Memory B cell (primary cell): Measurements from ENCODE around the gene DNAH2.

ENCODE experiments used
- ATAC-seq: fragments of 150-1000 bp; cut with Tn5 transposase; 2 replicates; pipeline ENCODE4 v1.10.0; 2021; ENCODE audit warnings: low read depth, mild to moderate bottlenecking, moderate library complexity
- DNase-seq, 2 donors: peaks; one replicate each; pipeline ENCODE4 v3.0.0; 2022; ENCODE audit warnings: low spot score in 2 of 2
- H3K27ac Mint-ChIP-seq: one replicate; pipeline ENCODE4 v1.8.0; 2022; ENCODE audit warnings: mild to moderate bottlenecking, moderate library complexity, mixed read lengths
- H3K27me3 Mint-ChIP-seq: one replicate; pipeline ENCODE4 v1.8.0; 2022; ENCODE audit warnings: mixed read lengths
- H3K36me3 Mint-ChIP-seq: one replicate; pipeline ENCODE4 v1.8.0; 2022; ENCODE audit warnings: mild to moderate bottlenecking, mixed read lengths
- H3K4me1 Mint-ChIP-seq: one replicate; pipeline ENCODE4 v1.8.0; 2022; ENCODE audit warnings: mixed read lengths
- H3K4me3 Mint-ChIP-seq: one replicate; pipeline ENCODE4 v1.8.0; 2022; ENCODE audit warnings: mild to moderate bottlenecking, moderate library complexity, mixed read lengths
- H3K9me3 Mint-ChIP-seq: one replicate; pipeline ENCODE4 v1.8.0; 2022; ENCODE audit warnings: mixed read lengths

DNAH2 gene

GRCh38 chr17:7709031-7709430 lies 8.5 kb upstream of the DNAH2 start:
- H3K36me3 Mint-ChIP-seq = no peaks in the 10 kb centered on the region
- no peaks in the 10 kb centered on the region for H3K9me3 Mint-ChIP-seq
- ATAC-seq (no peak), DNase-seq (no peak)
- H3K4me1 Mint-ChIP-seq = peaks cover 30% of the 10 kb centered on the region
- H3K4me3 Mint-ChIP-seq = no peak overlapping the region
- H3K27ac Mint-ChIP-seq = no peak overlapping the region
- peaks cover 52% of the 10 kb centered on the region for H3K27me3 Mint-ChIP-seq

DNA sequence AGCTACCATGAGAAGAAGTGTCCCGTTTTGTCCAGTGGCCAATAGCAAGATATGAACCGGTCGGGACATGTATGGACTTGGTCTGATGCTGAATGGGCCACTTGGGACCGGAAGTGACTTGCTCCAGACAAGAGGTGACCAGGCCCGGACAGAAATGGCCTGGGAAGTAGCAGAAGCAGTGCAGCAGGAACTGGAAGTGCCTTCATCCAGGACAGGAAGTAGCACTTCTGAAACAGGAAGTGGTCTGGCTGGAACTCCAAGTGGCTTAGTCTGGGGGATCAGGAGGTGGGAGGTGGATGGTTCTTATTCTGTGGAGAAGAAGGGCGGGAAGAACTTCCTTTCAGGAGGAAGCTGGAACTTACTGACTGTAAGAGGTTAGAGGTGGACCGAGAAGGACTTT lies 7.2 kb upstream of the DNAH2 start:
- Mint-ChIP-seq H3K9me3 (no peaks in the 10 kb centered on the region), H3K36me3 (no peaks in the 10 kb centered on the region), H3K4me1 (peaks cover 23% of the 10 kb centered on the region), H3K27ac (no peak overlapping the region), H3K27me3 (peaks cover 50% of the 10 kb centered on the region), H3K4me3 (no peak overlapping the region)
- no peak for DNase-seq
- no peak for ATAC-seq

- Mint-ChIP-seq H3K36me3 (no peaks in the 10 kb centered on the region), H3K4me1 (peaks cover 20% of the 10 kb centered on the region), H3K27ac (no peak overlapping the region), H3K27me3 (peaks cover 52% of the 10 kb centered on the region), H3K9me3 (no peaks in the 10 kb centered on the region), H3K4me3 (no peak overlapping the region)
- DNase-seq (no peak), ATAC-seq (peak; percentile 33)
Measured at GRCh38 chr17:7711051-7711755, 6.3 kb upstream of the DNAH2 start.

- Mint-ChIP-seq H3K4me1 (peaks cover 28% of the 10 kb centered on the region), H3K27me3 (peaks cover 47% of the 10 kb centered on the region), H3K4me3 (no peak overlapping the region), H3K27ac (peak overlapping the region; percentile 53), H3K36me3 (no peaks in the 10 kb centered on the region), H3K9me3 (no peaks in the 10 kb centered on the region)
- ATAC-seq = peak; percentile 50
- DNase-seq = no peak
Measured at GRCh38 chr17:7712111-7712771, 5.3 kb upstream of the DNAH2 start.

GRCh38 chr17:7713782-7714181 lies 3.8 kb upstream of the DNAH2 start:
- no peak overlapping the region for H3K4me3 Mint-ChIP-seq
- H3K27ac Mint-ChIP-seq = no peak overlapping the region
- peaks cover 59% of the 10 kb centered on the region for H3K27me3 Mint-ChIP-seq
- H3K36me3 Mint-ChIP-seq = no peaks in the 10 kb centered on the region
- H3K9me3 Mint-ChIP-seq = no peaks in the 10 kb centered on the region
- DNase-seq (no peak), ATAC-seq (no peak)
- H3K4me1 Mint-ChIP-seq = peaks cover 37% of the 10 kb centered on the region

DNA sequence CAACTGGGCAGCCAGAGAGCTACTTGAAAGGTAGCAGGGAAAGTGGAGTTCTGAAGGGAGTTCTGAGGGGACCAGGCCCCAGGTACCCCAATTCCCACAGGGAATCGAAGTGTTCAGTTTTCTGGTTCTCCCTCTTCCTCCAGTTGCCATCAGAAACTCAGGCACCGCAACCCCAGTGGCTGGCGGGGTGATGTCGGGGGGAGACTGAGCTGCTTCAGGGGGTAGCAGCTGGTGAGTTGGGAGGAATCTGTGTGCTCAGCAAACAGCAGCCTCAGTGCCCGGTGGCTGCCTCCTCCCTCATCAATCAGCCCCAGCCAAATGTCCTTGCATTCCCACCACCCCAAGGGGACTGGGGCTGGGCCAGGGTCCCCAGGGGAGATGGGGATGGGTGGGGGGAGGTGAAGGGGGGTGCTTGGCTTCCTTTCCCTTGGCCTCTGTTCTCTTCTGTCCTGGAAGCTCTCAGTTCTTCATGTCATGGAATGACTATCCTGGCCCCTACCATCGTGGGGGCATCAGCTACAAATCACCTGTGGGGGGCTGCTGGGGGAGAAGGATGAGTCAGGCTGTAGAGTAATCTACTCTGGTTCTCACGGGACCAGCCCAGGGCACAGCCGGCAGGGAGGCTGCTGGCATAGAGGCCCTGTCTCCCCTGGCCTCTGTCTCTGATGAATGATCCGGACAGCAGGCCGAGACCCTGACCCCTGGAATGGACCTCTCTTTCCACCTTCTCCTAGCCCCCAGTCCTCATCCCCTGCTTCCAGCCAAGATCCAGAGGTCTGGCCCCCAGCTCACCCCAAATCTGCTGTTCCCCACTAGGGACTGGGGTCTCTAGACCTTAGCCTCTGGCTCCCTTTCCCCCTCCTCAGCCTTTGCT lies 2.6 kb upstream of the DNAH2 start:
- Mint-ChIP-seq H3K27me3 (peaks cover 56% of the 10 kb centered on the region), H3K9me3 (no peaks in the 10 kb centered on the region), H3K36me3 (no peaks in the 10 kb centered on the region), H3K27ac (no peak overlapping the region), H3K4me3 (no peak overlapping the region), H3K4me1 (peaks cover 35% of the 10 kb centered on the region)
- DNase-seq (no peak), ATAC-seq (no peak)

GRCh38 chr17:7715936-7716886 lies 1.3 kb upstream of the DNAH2 start:
- no peaks in the 10 kb centered on the region for H3K9me3 Mint-ChIP-seq
- peak overlapping the region; percentile 40 for H3K4me3 Mint-ChIP-seq
- peaks cover 53% of the 10 kb centered on the region for H3K27me3 Mint-ChIP-seq
- no peaks in the 10 kb centered on the region for H3K36me3 Mint-ChIP-seq
- no peak overlapping the region for H3K27ac Mint-ChIP-seq
- no peak for ATAC-seq
- peak in 1 of 2 donors; percentile 15 for DNase-seq
- H3K4me1 Mint-ChIP-seq = peaks cover 27% of the 10 kb centered on the region

GRCh38 chr17:7717756-7718350 lies 309 bp downstream of the DNAH2 start:
- Mint-ChIP-seq H3K4me1 (peaks cover 21% of the 10 kb centered on the region), H3K36me3 (no peaks in the 10 kb centered on the region), H3K9me3 (no peaks in the 10 kb centered on the region), H3K27ac (no peak overlapping the region), H3K4me3 (peak overlapping the region; percentile 82), H3K27me3 (peaks cover 50% of the 10 kb centered on the region)
- ATAC-seq (peak; percentile 77), DNase-seq (no peak)

GRCh38 chr17:7719661-7720060 lies 2.1 kb downstream of the DNAH2 start:
- Mint-ChIP-seq H3K27me3 (peaks cover 45% of the 10 kb centered on the region), H3K4me1 (peaks cover 17% of the 10 kb centered on the region), H3K9me3 (no peaks in the 10 kb centered on the region), H3K4me3 (no peak overlapping the region), H3K27ac (no peak overlapping the region), H3K36me3 (no peaks in the 10 kb centered on the region)
- ATAC-seq (no peak), DNase-seq (no peak)

DNA sequence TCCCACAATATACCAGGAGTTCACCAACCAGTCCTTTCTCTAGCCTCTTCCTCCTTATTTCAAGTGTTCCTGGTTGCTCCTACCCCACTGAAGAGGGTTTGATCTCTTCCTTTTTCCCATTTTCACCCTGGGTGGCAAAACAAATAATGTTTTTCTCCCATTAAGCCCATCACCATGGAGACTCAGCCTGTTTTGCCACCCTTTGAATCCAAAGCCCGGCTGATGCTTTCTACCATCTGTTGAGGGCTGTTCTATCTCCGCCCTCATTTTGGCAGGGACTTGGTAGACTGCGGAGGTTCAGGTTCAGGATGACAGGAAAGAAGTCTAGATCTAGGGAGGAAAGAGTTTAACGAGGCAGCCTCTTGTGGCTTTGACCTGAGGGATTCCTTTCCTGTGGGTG lies 2.6 kb downstream of the DNAH2 start:
- ATAC-seq (no peak), DNase-seq (no peak)
- peaks cover 17% of the 10 kb centered on the region for H3K4me1 Mint-ChIP-seq
- H3K27me3 Mint-ChIP-seq = peaks cover 45% of the 10 kb centered on the region
- no peak overlapping the region for H3K27ac Mint-ChIP-seq
- H3K36me3 Mint-ChIP-seq = no peaks in the 10 kb centered on the region
- H3K4me3 Mint-ChIP-seq = no peak overlapping the region
- no peaks in the 10 kb centered on the region for H3K9me3 Mint-ChIP-seq

DNA sequence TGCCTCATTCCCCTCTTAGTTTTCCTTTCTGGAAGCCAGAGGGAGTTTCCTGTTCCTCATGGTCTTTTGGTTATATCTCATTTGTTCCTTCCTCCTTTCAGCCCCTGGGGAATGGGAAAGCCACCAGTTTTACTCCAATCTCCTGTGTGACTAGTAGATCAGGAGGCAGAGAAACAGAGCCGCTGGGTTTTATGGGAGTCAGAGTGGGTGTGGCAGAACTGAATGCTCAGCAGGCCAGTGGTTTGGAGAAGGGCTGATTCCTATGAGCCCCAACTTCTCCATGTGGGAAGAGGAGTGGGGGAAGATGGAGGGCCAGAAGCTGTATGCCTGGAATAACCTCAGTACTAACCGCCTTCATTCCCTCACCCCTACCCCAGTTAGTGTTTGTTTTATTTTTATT lies 4.1 kb downstream of the DNAH2 start:
- DNase-seq (no peak), ATAC-seq (no peak)
- no peak overlapping the region for H3K4me3 Mint-ChIP-seq
- no peaks in the 10 kb centered on the region for H3K36me3 Mint-ChIP-seq
- no peaks in the 10 kb centered on the region for H3K9me3 Mint-ChIP-seq
- peaks cover 14% of the 10 kb centered on the region for H3K4me1 Mint-ChIP-seq
- no peak overlapping the region for H3K27ac Mint-ChIP-seq
- peaks cover 36% of the 10 kb centered on the region for H3K27me3 Mint-ChIP-seq

- peaks cover 13% of the 10 kb centered on the region for H3K27me3 Mint-ChIP-seq
- H3K4me3 Mint-ChIP-seq = no peak overlapping the region
- DNase-seq (no peak), ATAC-seq (no peak)
- H3K4me1 Mint-ChIP-seq = peaks cover 6% of the 10 kb centered on the region
- no peak overlapping the region for H3K27ac Mint-ChIP-seq
- H3K36me3 Mint-ChIP-seq = no peaks in the 10 kb centered on the region
- H3K9me3 Mint-ChIP-seq = no peaks in the 10 kb centered on the region
Measured at GRCh38 chr17:7727886-7728285, 10.3 kb downstream of the DNAH2 start.

GRCh38 chr17:7729816-7730215 lies 12.3 kb downstream of the DNAH2 start:
- Mint-ChIP-seq H3K9me3 (no peaks in the 10 kb centered on the region), H3K36me3 (no peaks in the 10 kb centered on the region), H3K27me3 (peaks cover 10% of the 10 kb centered on the region), H3K4me3 (no peak overlapping the region), H3K4me1 (peaks cover 6% of the 10 kb centered on the region), H3K27ac (no peak overlapping the region)
- DNase-seq (no peak), ATAC-seq (peak; percentile 75)
